Adrenal gland (tissue), 5 donors: ENCODE data around the gene CALHM5.

Experiments
- POLR2A ChIP-seq, 2 donors: fragments of 450-650 bp; IDR thresholded peaks; one replicate each; pipeline ENCODE4 v1.6.1; 2017; ENCODE audit warnings: antibody characterized with exemption in 2 of 2, mild to moderate bottlenecking in 2 of 2, moderate library complexity in 1 of 2
- TF ChIP-seq, protein P1 (sequence below), 6 experiments: fragments of 450-650 bp in 4 of 6; fragments of 200-600 bp in 2 of 6; sonication (generic) in 1 of 6; IDR thresholded peaks; 1 replicate in 5 of 6; 2 replicates in 1 of 6; pipeline versions ENCODE4 v1.5.1 to v1.8.0; 2016 to 2021; ENCODE audit warnings: antibody characterized with exemption in 6 of 6, mild to moderate bottlenecking in 2 of 6, moderate library complexity in 1 of 6
- donor health status: DM: no; HTN: no; CAD: no.

DNA sequence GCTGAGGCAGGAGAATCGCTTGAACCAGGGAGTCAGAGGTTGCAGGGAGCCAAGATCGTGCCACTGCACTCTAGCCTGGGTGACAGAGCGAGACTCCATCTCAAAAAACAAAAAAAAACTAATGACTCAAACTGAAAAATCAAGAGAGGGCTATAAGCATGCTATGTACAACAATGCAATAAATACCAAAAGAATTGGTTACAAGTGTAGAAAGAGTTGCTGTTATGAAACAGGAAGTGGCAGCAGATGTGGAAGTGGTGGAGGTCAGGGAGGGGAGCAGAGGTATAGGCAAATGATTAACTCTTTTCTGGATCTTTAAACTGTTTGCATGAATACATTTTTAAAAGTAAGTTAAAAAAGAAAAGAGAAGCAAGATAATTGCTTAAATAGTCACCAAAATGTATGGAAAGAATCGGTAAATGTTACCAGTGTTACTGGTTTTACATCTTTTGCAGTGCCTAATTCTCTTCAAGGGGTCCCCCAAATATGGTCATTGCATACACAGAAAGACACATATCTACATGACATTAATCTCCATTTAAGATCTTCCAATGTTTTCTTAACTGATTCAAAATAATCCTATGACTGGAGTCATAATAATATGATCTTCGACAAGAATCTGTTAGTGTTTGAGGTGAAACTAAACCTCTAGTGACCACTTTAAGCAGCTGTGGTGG is 35.3 kb upstream of the CALHM5 start:
- no peak for TF ChIP-seq POLR2A (IDR thresholded peaks at IDR 0.05)
- TF ChIP-seq, protein P1, sequence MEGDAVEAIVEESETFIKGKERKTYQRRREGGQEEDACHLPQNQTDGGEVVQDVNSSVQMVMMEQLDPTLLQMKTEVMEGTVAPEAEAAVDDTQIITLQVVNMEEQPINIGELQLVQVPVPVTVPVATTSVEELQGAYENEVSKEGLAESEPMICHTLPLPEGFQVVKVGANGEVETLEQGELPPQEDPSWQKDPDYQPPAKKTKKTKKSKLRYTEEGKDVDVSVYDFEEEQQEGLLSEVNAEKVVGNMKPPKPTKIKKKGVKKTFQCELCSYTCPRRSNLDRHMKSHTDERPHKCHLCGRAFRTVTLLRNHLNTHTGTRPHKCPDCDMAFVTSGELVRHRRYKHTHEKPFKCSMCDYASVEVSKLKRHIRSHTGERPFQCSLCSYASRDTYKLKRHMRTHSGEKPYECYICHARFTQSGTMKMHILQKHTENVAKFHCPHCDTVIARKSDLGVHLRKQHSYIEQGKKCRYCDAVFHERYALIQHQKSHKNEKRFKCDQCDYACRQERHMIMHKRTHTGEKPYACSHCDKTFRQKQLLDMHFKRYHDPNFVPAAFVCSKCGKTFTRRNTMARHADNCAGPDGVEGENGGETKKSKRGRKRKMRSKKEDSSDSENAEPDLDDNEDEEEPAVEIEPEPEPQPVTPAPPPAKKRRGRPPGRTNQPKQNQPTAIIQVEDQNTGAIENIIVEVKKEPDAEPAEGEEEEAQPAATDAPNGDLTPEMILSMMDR (IDR thresholded peaks at IDR 0.05) = no peak
